Right ventricle myocardium inferior (tissue), 1 donor: ENCODE measurements around the gene SPPL2C. TPM values are rescaled to one million over a fixed set of nuclear protein-coding genes. Genes with fewer than 3 reads are reported as not detected.

Source experiments
- ATAC-seq: fragments of 200-7000 bp; cut with Tn5 transposase; one replicate; pipeline ENCODE4 v1.9.1; 2020; ENCODE audit warnings: mild to moderate bottlenecking, moderate library complexity
- DNase-seq: peaks from one replicate; pipeline ENCODE4 v3.0.0; 2021; ENCODE audit errors: missing footprints
- intact Hi-C: fragments of 100-400 bp; cut with DNase I; formaldehyde crosslinking; loops from one replicate; pipeline ENCODE4 v1.11.0; 2022
- long read RNA-seq: library from polyadenylated mRNA; unstranded; transcript quantifications from one replicate; pipeline ENCODE4 v2.0.0, GENCODE V29; 2021
- total RNA-seq: library from RNA; stranded (reverse); fragmentation: NEBNext Ultra II Directional; extraction: Animal tissue kit (Norgen Biotek cat#: 25700); gene quantifications from one replicate; pipeline ENCODE4 v1.2.1, GENCODE V29; 2021
- donor health status: DM: no; HTN: yes; CAD: no; lungs with severe emphysema.

SPPL2C gene, protein sequence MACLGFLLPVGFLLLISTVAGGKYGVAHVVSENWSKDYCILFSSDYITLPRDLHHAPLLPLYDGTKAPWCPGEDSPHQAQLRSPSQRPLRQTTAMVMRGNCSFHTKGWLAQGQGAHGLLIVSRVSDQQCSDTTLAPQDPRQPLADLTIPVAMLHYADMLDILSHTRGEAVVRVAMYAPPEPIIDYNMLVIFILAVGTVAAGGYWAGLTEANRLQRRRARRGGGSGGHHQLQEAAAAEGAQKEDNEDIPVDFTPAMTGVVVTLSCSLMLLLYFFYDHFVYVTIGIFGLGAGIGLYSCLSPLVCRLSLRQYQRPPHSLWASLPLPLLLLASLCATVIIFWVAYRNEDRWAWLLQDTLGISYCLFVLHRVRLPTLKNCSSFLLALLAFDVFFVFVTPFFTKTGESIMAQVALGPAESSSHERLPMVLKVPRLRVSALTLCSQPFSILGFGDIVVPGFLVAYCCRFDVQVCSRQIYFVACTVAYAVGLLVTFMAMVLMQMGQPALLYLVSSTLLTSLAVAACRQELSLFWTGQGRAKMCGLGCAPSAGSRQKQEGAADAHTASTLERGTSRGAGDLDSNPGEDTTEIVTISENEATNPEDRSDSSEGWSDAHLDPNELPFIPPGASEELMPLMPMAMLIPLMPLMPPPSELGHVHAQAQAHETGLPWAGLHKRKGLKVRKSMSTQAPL
- not detected for total RNA-seq
- long read RNA-seq: 0 reads

DNA sequence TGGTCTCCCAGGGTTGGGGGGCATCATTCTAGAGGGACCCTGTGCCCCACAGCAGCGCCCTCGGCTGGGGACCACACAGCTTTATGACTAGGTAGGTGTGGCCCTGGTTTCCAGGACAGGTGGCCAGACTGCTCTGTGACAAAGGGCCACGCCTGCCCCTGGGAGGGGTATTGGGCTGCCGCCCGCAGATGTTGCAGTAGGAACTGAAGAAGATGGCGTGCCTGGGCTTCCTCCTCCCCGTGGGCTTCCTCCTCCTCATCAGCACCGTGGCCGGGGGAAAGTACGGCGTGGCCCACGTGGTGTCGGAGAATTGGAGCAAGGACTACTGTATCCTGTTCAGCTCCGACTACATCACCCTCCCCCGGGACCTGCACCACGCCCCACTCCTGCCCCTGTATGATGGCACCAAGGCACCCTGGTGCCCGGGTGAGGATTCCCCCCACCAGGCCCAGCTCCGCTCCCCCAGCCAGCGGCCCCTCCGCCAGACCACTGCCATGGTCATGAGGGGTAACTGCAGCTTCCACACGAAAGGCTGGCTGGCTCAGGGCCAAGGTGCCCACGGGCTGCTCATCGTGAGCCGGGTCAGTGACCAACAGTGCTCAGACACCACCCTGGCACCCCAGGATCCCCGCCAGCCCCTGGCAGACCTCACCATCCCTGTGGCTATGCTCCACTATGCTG is at the start of gene SPPL2C:
Gene SPPL2C, plus strand, starts transcription at position 187 of the 681 bp plus-strand sequence. Its CDS starts 26 bp downstream, at position 213.
- intact Hi-C loops: no loop called here
- no peak for ATAC-seq
- no peak for DNase-seq

DNA sequence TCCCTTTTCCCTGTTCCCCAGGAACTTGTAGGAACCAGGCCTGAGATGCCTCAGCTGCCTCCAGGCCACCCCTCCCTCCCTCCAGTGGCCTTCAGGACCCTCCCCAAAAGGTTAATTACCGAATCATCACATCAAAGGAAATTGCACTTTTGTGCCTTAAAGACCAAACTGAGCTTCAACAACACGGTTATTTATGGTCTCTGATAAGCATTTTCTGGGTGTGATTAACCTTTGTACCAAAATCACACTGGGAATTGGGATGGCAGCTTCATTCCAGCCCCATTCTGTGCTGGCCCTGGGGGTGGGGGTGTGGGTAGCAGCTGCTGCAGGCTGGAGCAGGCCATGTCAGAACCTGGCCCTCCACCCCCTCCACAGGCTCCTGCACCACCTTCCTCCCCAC is 43.9 kb upstream of the SPPL2C start:
- intact Hi-C loops: no loop called here
- no peak for DNase-seq

DNA sequence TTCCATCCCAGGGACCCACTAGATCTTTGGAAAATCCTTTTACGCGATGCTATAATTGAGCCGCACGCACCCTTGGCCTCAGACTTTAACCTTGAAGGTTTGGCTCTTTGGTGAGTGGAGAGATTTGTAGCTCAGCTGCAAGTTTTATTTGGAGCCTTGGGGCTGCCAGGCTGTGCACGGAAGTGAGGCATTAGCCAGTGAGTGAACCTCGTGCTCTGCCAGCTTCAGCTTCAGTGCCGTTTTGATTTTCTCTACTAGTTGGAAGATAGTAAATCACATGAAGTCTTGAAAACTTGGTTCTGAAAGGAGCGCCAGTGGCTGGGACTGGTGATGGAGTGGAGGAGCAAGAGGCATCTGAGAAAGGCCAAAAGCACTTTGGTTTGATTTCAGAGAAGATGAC is 43.3 kb upstream of the SPPL2C start:
- intact Hi-C loops: no loop called here
- ATAC-seq (no peak), DNase-seq (no peak)

More for the DNA sequence above, 43.9 kb upstream of the SPPL2C start:
- no peak for ATAC-seq

DNA sequence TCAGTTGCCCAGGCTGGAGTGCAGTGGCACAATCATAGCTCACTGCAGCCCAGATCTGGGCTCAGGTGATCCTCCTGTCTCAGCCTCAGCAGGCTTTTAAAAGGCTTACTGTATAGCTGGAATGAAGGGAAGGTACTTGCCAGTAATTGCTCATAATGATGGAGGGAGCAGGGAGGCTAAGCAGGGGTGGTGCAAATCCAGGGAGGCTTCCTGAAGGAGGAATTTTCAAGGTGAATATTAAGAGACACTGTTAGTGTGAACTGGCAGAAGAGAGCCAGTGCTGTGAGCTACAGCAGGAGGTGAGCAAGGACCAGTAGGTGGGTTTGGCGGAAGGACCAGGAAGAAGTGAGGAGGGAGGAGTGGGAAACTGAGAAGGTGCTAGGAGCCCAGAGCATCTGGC is 35.8 kb upstream of the SPPL2C start:
- DNase-seq (no peak), ATAC-seq (no peak)
- intact Hi-C loops: no loop called here

DNA sequence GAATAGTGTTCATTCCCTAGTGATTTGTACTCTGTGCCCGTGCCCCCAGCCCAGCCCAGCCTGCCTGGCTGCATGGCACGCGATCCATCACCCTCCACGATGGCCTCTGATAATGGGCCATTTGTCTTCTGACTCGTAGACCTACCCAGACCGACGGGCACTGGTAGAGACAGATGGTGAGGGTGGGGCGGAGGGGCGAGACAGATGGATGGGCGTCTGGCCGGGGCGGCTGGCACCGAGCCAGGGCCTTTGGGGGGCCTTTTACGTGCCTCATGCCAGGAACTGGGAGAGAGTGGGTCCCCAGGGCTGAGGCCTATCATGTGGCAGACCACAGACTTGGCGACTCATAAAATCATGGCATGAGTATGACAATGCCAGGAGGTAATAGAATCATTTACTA is 35.2 kb upstream of the SPPL2C start:
- ATAC-seq: no peak
- no peak for DNase-seq
- intact Hi-C loops: no loop called here

DNA sequence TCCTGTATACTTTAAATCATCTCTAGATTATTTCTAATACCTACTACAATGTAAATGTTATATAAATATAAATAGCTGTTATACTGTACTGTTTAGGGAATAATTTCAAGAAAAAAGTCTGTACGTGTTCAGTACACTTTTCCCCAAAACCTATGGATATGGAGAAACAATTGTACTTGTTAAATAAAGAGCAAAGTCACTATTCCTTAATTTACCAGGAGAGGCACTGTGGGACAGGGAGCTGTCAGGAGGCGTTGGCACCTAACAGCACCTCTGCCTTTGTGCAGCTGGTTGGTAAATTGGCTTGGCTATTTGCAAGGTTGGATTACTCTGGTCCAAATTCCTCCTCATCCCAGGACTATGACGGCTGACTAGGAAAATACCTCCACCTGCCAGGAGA is 32.6 kb upstream of the SPPL2C start:
- ATAC-seq: no peak
- intact Hi-C loops: no loop called here
- no peak for DNase-seq

DNA sequence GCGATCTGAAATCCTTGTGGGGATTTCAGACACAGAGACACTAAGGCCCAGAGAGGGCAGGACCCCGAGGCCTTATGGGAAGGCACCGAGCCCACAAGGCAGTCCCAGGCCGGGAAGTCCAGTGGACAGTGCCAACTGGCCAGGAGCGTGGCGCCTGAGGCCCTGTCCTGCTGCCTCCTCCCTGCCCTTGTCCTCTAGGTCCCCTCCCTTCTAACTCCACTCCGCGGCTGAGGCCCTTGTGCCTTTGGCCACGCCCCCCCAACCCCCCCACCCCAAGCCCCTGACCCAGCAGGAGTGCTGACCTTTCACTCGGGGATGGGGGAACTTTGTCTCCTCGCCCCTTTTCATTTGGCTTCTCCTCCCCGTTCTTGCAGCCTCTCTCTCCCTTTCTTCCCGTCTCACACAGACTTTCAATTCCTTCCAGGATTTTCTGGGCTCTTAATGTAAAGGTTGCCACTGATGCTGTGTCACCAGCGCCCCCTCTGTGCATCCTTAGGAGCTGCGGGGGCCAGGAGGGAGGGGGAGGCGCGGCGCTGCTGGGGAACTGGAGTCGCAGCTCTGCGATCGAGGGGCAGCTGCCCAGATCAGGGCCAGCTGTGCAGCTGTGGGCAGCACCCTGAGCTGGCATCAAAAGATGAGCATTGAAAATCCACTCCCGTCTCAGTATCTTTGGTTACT is 31.5 kb upstream of the SPPL2C start:
- DNase-seq (no peak), ATAC-seq (no peak)
- intact Hi-C loops: no loop called here

DNA sequence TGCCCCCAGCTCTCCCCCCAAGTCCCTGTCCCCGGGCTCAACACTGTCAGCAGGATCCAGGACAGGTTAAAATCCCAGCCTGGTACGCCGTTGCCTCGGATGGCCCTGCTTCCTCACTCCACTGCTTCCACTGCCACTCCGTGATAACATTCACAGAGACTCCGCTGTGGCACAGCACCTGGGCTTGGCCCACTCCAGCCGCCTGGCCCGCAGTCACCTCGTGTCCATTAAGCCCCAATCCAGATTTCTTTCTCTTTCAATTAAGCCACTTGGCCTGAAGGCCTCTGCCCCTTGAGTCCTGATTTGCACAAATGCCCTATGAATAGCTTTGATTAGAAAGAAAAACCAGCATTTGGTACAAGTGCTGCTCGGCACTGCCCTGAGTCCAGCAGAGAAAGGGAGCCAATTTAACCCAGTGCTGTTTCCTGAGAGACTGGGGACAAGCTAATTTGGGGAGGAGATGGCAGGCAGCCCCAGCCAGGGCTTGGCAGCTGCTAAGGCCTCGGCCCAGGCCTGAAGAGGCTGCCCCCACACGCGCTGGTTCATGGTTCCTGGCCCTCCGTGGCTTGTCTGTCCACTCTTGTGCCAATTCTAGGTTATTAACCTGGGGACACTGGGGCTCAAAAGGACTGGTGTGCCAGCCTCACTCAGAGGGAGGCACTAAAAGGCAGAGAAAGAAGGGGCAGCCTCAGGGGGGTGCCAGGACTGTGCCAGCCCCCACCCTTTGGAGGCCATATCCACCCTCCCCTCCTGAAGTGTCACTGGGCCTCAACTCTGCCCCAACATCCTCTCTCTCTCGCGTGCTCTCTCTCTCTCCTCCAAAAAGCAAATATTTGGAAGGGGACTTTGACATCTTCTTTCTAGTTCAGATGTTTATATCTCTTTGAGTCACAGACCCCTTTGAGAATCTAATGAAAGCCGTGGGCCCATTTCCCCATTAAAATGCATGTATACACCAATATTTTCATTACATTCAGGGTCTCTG is 29.8 kb upstream of the SPPL2C start:
- intact Hi-C loops: no loop called here
- ATAC-seq (peak; percentile 66), DNase-seq (no peak)

DNA sequence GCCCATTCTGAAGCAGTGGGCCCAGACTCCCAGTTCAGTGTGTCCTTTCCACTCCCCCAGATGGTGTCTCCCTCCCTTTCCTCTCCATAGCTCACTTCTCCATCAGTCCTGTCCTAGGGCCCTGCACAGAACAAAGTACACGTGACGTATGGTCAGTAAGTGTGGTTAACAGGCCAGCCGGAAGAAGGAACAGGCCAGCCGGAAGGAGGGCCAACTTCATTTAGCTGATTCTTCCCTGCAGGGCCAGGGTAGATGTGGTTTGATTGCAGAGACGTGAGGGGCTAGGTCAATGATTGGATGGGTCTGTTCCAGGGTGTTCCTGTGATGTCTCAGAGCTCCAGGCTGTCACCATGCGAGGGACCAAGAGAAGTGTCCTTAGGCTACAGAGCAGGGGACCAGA is 28.9 kb upstream of the SPPL2C start:
- ATAC-seq (no peak), DNase-seq (no peak)
- intact Hi-C loops: no loop called here

DNA sequence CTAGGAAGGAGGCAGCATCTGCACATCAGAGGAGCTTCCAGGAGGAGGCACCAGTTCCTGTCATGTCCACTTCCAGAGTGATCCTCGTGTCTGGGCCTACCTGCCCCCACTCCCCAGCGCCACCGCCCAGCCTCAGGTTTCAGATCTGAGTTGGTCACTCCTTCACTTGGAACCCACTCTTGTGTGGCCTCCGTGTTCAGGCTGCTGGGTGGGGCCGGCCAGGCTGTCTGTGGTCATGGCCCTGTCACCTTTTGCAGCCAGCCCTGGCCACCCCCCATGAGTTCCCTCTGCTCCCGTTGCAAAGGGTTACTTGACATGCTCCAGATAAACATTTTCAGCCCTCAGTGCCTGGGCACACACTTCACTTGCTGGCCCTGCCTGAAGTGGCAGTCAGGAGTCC is 26.6 kb upstream of the SPPL2C start:
- ATAC-seq (no peak), DNase-seq (no peak)
- intact Hi-C loops: no loop called here

DNA sequence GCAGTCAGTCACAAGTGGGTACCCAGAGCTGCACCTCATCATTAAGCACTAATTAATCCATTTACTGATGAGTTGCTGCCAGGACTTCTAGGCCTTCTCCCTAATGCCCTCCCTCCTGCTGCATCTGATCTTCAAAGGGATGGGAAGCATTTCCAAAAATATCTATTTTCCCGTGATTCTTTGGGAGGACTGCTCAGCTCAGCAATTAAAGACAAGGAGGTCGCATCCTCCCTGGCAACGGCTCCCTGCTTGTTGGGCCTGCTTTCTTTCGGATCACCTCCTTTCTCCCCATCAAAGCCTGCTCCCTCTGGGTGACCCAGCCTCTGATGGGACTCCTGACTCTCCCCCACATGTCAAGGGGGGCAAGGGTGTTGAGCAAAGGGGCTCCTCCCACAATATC is 26.0 kb upstream of the SPPL2C start:
- DNase-seq (no peak), ATAC-seq (no peak)
- intact Hi-C loops: no loop called here

DNA sequence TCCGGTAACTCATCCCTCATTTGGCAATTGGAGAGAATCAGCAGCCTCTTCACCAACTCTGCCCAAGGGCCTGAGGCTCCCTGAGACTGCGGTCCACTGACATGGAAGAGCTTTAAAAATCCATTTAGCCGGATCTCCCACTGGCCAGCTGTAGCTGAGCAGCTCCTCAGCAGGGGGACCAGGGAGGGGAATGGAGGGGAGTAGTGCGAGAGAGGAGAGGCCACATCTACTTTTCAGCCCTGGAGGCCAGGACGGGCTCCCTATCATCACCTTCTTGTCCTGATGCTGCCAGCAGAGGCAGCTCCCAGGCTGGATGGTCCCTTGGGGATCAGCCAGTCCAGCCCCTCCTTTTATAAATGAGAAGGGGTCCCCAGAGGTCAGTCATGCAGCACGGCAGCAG is 25.0 kb upstream of the SPPL2C start:
- no peak for DNase-seq
- intact Hi-C loops: no loop called here
- ATAC-seq: no peak

DNA sequence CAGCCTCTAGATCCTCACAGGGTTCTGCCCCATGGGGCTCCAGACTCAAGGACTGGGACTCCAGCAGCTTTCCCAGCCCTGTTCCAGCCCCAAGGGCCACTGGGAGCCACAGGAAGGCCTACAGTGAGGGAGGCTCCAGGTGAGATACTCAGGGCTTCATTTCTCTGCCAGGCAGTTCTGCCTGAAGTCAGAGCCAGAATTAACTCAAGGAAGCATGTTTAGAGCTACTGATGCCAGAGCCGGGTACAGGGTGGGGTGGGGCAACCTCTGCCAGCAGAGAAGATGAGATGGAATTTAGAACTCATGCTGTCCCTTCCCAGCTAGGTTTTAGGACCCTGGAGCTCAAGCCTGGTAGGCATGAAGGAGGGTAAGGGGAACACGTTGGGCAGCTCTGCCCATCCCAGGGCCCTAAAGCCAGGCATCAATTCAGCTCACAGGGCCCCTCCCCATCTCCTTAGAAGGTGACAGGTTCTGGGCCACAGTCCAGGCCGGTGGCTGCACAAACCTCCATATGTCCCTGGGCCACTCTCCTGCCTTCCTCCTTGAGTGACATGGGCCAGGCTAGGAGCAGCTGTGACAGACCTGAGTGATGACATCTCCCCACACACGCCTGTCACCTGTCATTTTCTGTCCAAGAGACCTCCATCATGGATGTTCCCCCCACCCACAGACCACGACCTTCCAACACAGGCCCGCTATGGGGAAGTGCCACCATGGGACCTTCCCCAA is 24.5 kb upstream of the SPPL2C start:
- DNase-seq (no peak), ATAC-seq (no peak)
- intact Hi-C loops: no loop called here

DNA sequence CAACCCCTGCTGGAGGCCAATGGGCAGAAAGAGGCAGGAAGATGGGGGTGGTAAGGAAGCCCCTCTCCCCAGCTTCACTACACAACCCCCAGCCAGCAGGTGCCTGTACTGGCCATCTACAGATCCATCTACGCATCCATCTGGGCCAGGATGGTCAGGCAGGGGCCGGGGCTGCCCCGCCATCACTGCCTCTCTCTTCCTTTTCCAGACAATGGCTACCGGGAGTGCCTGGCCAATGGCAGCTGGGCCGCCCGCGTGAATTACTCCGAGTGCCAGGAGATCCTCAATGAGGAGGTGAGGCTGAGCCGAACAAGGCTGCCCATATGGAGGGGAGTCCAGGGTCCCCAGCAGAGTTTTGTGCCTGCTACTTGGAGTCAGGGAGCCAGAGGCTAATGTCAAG is 23.5 kb upstream of the SPPL2C start:
- intact Hi-C loops: no loop called here
- ATAC-seq (no peak), DNase-seq (no peak)

DNA sequence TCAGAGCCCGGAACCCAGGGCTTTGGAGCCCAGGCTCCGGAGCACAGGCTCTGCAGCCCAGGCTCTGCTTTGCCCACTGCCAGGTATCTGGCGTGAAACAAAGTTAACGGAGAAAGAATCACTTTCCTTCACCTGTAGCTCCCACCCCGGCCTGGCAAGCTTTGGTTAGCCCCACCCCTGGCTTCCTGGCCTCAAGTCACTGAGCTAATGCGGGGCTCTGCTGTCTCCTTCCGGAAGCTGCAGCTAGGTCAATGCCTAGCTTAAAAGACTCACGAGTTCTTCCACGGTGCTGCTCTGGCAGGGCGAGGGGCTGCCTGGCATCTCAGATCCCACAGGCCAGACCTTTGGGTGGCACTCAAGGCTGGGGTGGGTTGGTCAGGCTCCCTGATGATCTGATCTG is 21.1 kb upstream of the SPPL2C start:
- no peak for ATAC-seq
- intact Hi-C loops: no loop called here
- no peak for DNase-seq

DNA sequence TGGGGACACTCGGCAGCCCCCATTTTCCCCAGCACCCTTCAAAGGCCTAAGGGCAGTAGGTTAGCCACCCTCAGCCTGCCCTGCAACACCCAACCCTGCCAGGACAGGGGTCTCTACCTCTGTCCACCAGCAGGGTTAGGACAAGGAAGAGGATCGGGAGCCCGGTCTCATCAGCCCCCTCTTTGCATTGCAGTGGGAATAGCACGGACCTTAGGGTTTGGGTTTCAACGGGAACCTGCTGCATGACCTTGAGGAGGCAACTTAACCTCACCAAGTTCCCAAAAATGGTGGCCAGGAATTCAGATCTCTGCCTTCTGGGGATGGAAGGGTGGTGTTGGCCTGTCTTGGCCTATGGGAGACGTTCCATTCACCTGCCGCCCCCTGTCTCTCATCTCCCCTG is 20.2 kb upstream of the SPPL2C start:
- ATAC-seq: no peak
- no peak for DNase-seq
- intact Hi-C loops: no loop called here

DNA sequence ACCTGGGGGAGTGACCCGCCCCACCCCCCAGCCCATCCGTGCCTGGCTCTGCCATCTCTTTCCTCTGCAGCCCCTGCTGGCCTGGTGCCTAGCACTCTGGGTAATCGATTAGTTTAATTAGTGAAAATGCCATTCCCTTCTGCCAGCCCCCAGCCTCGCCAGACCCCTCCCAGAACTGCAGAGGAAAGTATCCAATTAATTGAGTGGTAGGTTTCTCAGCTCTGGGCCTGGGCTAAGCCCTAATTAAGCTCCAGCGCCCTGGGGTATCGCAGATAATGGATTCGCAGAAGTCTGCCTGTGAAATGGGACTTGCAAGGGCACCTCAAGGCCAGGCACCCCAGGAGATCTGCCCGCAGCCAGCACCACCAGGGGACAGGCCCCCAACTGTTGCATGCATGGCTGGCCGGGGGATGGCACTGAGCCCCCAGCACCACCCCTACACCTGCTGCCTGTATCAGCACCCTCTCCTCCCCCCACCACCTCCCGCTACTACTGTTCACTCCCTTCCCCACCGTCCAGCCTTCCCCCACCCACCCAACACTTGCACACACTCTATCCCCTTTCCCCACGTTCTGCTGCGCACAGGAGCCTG is 19.7 kb upstream of the SPPL2C start:
- intact Hi-C loops: no loop called here
- ATAC-seq (no peak), DNase-seq (peak; percentile 17)
